ENCODE data around the gene GPR176. TPM values are rescaled to one million over a fixed set of nuclear protein-coding genes. Genes with fewer than 3 reads are reported as not detected.

The GPR176 gene, protein sequence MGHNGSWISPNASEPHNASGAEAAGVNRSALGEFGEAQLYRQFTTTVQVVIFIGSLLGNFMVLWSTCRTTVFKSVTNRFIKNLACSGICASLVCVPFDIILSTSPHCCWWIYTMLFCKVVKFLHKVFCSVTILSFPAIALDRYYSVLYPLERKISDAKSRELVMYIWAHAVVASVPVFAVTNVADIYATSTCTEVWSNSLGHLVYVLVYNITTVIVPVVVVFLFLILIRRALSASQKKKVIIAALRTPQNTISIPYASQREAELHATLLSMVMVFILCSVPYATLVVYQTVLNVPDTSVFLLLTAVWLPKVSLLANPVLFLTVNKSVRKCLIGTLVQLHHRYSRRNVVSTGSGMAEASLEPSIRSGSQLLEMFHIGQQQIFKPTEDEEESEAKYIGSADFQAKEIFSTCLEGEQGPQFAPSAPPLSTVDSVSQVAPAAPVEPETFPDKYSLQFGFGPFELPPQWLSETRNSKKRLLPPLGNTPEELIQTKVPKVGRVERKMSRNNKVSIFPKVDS
- total RNA-seq (2013), result 0.10 TPM
- polyA plus RNA-seq, result under 1 TPM in 2 of 3 donors, not detected in 1; 0.08 to 0.18 TPM
- 0.14 TPM in 1 of 2 replicates, not detected in the other for polyA minus RNA-seq
- 0 to 3.9 (median 0.39) reads per million in 11 experiments for total RNA-seq

DNA sequence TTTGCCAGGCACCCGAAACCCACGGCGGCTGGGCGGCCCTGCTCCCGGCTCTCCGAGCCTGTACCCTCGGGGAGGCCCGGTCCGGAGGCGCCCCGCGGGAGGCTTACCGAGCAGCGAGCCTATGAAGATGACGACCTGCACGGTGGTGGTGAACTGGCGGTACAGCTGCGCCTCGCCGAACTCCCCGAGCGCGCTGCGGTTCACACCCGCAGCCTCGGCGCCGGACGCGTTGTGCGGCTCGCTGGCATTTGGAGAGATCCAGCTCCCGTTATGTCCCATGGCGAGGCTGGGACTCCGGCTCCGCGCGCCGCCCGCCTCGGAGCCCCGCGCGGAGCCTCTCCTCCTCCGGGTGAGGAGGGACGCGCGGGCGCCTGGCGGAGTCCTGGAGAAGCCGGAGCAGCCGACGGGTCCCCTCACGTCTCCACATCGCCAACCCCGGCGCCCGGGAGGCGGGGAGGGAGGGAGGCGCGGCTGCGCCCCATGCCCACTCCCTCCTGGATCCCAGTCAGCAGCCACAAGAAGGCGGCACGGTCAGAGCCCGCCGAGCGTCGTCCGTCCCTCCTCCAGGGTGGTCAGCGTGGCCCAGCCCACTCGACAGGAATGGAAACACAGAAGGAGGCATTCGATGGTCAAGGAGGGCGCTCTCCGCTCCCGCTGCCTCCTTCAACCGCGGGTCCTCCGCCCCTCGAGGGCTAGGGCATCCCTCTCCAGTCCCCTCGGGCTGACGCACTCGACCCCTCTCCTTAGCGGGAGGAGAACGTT is at the start of gene GPR176:
Gene GPR176 (minus strand): TSS at position 519 of the 762 bp plus-strand sequence. CDS start 240 bp downstream, at position 279.
- H3K79me2 ChIP-seq (ENCODE audit: insufficient read depth, low read length), result no peaks in the 10 kb centered on the region
- no peaks in the 10 kb centered on the region for H3K9me3 ChIP-seq (replicated peaks in 1 of 2; ENCODE audit: control insufficient read depth in 1 of 2, insufficient read depth in 1 of 2, low read length in 2 of 2)
- intact Hi-C loops (cut with micrococcal nuclease), result no loop called here
- H3K4me3 Mint-ChIP-seq, result peak within 1 kb of the TSS; percentile 86 to 92
- H4K20me1 ChIP-seq (ENCODE audit: insufficient read depth, low read length), result no peaks in the 10 kb centered on the region
- peaks cover 20 to 21% of the 10 kb centered on the region in 2 donors for H3K4me1 ChIP-seq (ENCODE audit: control insufficient read depth in 1 of 2, insufficient read depth in 2 of 2, low read length in 2 of 2)
- peaks cover 41 to 67% (median 46%) of the 10 kb centered on the region in 3 donors for H3K27me3 Mint-ChIP-seq (ENCODE audit: low read depth in 3 of 3)
- WGBS (ENCODE audit: insufficient coverage), result 2% methylated on average over 73 of the region's 84 CpGs
- no peaks in the 10 kb centered on the region for H3K36me3 ChIP-seq (replicated peaks in 1 of 2; ENCODE audit: control insufficient read depth in 1 of 2, insufficient read depth in 2 of 2, low read length in 2 of 2)
- H3K9me3 Mint-ChIP-seq, result peaks cover 6 to 21% (median 8%) of the 10 kb centered on the region in 7 donors
- H3K4me2 ChIP-seq (replicated peaks; ENCODE audit: extremely low read depth, low read length, poor library complexity, severe bottlenecking), result peak within 1 kb of the TSS; percentile 96
- TF ChIP-seq CTCF (IDR thresholded peaks at IDR 0.05), result no peak
- H3K4me3 ChIP-seq (replicated peaks in 1 of 3; ENCODE audit: low read depth in 2 of 3, low read length in 3 of 3), result peak within 1 kb of the TSS; percentile 63 to 84 (median 78)
- peaks cover 0 to 10% of the 10 kb centered on the region in 2 donors for H3K36me3 Mint-ChIP-seq
- peaks cover 15% of the 10 kb centered on the region for H3K4me1 Mint-ChIP-seq
- peaks cover 25 to 66% of the 10 kb centered on the region in 2 donors for H3K27me3 ChIP-seq (ENCODE audit: control insufficient read depth in 2 of 2, insufficient read depth in 2 of 2, low read length in 2 of 2)
- peak within 1 kb of the TSS in 4 of 7 donors; percentile 20 to 82 (median 60) for H3K27ac Mint-ChIP-seq
- H3K27ac ChIP-seq (ENCODE audit: low read depth in 1 of 2, low read length in 2 of 2), result no peak within 1 kb of the TSS
- H3K9ac ChIP-seq (ENCODE audit: insufficient read depth, low read length, poor library complexity, severe bottlenecking), result peak within 1 kb of the TSS; percentile 48
- peak within 1 kb of the TSS; percentile 95 for H2AFZ ChIP-seq (ENCODE audit: insufficient read depth, low read depth, low read length, poor library complexity, severe bottlenecking)
- DNase-seq, result peak in 1 of 3 donors; percentile 9

DNA sequence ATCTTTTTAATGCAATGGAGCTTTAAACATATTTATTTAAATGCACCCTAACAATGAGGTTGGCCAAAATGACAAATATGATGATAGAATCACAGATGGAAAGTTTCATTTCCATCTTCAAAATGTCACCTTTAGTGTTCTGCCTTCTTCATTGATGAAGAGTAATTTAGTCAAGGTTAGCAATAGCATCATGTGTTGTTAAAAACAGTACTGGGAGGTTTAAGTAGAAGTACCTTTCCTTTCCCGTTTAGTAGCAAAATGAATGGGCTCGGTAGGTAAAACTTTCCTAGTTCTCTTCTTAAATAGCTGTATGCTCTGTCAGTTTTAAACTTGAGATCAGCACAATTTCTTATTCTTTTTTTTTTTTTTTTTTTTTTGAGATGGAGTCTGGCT is 48.9 kb upstream of the GPR176 start:
- H3K9ac ChIP-seq (ENCODE audit: insufficient read depth, low read length, poor library complexity, severe bottlenecking), result no peak overlapping the region
- peaks cover 7% of the 10 kb centered on the region for H3K4me1 Mint-ChIP-seq
- intact Hi-C loops (cut with micrococcal nuclease), result no loop called here
- H3K9me3 Mint-ChIP-seq, result no peaks in the 10 kb centered on the region
- H3K36me3 ChIP-seq (replicated peaks in 1 of 2; ENCODE audit: control insufficient read depth in 1 of 2, insufficient read depth in 2 of 2, low read length in 2 of 2), result peaks cover 63 to 88% of the 10 kb centered on the region in 2 donors
- DNase-seq, result no peak
- H3K4me3 Mint-ChIP-seq, result no peak overlapping the region
- H3K4me1 ChIP-seq (ENCODE audit: control insufficient read depth in 1 of 2, insufficient read depth in 2 of 2, low read length in 2 of 2), result no peaks in the 10 kb centered on the region
- peaks cover 70 to 80% of the 10 kb centered on the region in 2 donors for H3K36me3 Mint-ChIP-seq
- no peaks in the 10 kb centered on the region for H3K79me2 ChIP-seq (ENCODE audit: insufficient read depth, low read length)
- WGBS (ENCODE audit: insufficient coverage), result no CpG with 5 or more reads among the region's 2 CpGs
- no peak overlapping the region for H3K4me3 ChIP-seq (replicated peaks in 1 of 3; ENCODE audit: low read depth in 2 of 3, low read length in 3 of 3)
- no peak for TF ChIP-seq CTCF (IDR thresholded peaks at IDR 0.05)
- H3K27me3 ChIP-seq (ENCODE audit: control insufficient read depth in 2 of 2, insufficient read depth in 2 of 2, low read length in 2 of 2), result no peaks in the 10 kb centered on the region
- H3K9me3 ChIP-seq (replicated peaks in 1 of 2; ENCODE audit: control insufficient read depth in 1 of 2, insufficient read depth in 1 of 2, low read length in 2 of 2), result no peaks in the 10 kb centered on the region
- H2AFZ ChIP-seq (ENCODE audit: insufficient read depth, low read depth, low read length, poor library complexity, severe bottlenecking), result no peak overlapping the region
- H3K27ac Mint-ChIP-seq, result no peak overlapping the region
- H4K20me1 ChIP-seq (ENCODE audit: insufficient read depth, low read length), result no peaks in the 10 kb centered on the region
- no peak overlapping the region for H3K4me2 ChIP-seq (replicated peaks; ENCODE audit: extremely low read depth, low read length, poor library complexity, severe bottlenecking)
- H3K27ac ChIP-seq (ENCODE audit: low read depth in 1 of 2, low read length in 2 of 2), result no peak overlapping the region
- no peaks in the 10 kb centered on the region for H3K27me3 Mint-ChIP-seq (ENCODE audit: low read depth in 3 of 3)
